ENCODE results near the gene TARBP1.
A peak's percentile ranks its signal among the peaks of the same experiment; 100 is the strongest.
"Not testable (repeated sequence)": the region's sequence is repeated elsewhere in the genome, so short reads cannot be mapped to it uniquely, and the experiment has no call there.

TARBP1 gene, protein sequence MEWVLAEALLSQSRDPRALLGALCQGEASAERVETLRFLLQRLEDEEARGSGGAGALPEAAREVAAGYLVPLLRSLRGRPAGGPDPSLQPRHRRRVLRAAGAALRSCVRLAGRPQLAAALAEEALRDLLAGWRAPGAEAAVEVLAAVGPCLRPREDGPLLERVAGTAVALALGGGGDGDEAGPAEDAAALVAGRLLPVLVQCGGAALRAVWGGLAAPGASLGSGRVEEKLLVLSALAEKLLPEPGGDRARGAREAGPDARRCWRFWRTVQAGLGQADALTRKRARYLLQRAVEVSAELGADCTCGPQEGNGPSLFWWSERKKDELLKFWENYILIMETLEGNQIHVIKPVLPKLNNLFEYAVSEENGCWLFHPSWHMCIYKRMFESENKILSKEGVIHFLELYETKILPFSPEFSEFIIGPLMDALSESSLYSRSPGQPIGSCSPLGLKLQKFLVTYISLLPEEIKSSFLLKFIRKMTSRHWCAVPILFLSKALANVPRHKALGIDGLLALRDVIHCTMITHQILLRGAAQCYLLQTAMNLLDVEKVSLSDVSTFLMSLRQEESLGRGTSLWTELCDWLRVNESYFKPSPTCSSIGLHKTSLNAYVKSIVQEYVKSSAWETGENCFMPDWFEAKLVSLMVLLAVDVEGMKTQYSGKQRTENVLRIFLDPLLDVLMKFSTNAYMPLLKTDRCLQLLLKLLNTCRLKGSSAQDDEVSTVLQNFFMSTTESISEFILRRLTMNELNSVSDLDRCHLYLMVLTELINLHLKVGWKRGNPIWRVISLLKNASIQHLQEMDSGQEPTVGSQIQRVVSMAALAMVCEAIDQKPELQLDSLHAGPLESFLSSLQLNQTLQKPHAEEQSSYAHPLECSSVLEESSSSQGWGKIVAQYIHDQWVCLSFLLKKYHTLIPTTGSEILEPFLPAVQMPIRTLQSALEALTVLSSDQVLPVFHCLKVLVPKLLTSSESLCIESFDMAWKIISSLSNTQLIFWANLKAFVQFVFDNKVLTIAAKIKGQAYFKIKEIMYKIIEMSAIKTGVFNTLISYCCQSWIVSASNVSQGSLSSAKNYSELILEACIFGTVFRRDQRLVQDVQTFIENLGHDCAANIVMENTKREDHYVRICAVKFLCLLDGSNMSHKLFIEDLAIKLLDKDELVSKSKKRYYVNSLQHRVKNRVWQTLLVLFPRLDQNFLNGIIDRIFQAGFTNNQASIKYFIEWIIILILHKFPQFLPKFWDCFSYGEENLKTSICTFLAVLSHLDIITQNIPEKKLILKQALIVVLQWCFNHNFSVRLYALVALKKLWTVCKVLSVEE (N-terminal part only)

DNA sequence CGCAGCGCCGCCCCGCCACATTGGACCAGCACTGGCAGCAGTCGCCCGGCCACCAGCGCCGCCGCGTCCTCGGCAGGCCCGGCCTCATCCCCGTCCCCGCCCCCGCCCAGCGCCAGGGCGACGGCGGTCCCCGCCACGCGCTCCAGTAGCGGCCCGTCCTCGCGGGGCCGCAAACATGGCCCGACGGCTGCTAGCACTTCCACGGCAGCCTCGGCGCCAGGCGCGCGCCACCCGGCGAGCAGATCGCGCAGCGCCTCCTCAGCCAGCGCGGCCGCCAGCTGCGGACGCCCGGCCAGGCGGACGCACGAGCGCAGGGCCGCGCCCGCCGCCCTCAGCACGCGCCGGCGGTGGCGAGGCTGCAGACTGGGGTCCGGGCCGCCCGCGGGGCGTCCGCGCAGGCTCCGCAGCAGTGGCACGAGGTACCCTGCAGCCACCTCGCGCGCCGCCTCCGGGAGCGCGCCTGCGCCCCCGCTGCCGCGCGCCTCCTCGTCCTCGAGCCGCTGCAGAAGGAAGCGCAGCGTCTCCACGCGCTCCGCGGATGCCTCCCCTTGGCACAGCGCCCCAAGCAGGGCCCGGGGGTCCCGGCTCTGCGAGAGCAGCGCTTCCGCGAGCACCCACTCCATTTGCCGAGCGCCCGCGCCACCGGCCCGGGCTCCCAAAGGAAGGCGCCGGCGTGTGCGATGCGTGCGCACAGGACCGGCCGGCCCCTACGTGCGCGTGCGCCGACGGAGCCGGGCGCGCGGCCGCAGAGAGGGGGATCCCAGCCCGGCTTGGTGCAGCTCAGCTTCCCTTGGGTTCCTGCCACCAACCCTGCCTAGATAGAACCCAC is at the start of gene TARBP1:
TARBP1 (minus strand) TSS at position 699 of the 829 bp plus-strand sequence; CDS start at position 623, 76 bp downstream.
- Mint-ChIP-seq H3K4me1 (ENCODE audit: low read depth) (peaks cover 36% of the 10 kb centered on the region), H3K9me3 (peaks cover 4% of the 10 kb centered on the region), H3K27ac (peak within 1 kb of the TSS; percentile 79), H3K4me3 (peak within 1 kb of the TSS; percentile 79), H3K36me3 (ENCODE audit: low read depth) (peaks cover 7% of the 10 kb centered on the region), H3K27me3 (ENCODE audit: low read depth) (peaks cover 16% of the 10 kb centered on the region)

DNA sequence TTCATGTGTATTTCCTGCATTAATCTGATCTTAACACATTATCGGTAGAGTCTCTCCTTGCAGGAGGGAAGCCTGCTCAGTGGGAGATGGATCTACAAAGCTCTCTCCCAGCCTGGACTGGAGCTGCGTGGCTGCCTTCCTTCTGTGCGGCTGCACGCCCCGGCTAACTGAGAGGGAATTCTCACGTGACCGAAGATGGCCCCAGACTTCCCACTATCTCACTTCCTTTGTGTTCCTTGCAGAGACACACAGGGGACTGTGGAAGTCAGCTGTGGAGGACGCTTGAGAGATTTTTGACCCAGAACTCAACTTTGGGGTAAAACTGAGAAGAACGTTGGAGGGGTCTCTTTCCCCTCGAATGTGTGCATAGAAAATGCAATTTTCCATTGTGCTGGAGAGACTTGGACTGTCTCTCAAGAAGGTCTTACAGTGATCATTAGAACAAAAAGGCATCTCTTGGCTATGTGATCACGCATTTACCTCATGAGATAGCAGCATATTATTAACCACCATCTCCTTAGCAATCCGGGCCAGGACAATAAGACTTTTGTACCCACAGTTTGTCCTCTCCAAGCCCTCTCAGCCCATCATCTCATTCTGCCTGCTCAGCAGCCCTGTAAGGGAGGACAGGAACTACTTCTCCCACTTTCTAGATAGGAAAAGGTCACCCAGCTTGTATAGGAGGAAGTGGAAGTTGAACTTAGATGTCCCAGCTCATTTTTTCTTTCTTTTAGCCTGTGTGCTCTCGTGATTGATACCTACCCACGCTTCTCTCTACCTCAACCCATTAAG is 49.3 kb upstream of the TARBP1 start:
- Mint-ChIP-seq H3K36me3 (ENCODE audit: low read depth) (no peaks in the 10 kb centered on the region), H3K4me3 (no peak overlapping the region), H3K9me3 (no peaks in the 10 kb centered on the region), H3K27ac (no peak overlapping the region), H3K4me1 (ENCODE audit: low read depth) (peaks cover 10% of the 10 kb centered on the region), H3K27me3 (ENCODE audit: low read depth) (peaks cover 3% of the 10 kb centered on the region)

DNA sequence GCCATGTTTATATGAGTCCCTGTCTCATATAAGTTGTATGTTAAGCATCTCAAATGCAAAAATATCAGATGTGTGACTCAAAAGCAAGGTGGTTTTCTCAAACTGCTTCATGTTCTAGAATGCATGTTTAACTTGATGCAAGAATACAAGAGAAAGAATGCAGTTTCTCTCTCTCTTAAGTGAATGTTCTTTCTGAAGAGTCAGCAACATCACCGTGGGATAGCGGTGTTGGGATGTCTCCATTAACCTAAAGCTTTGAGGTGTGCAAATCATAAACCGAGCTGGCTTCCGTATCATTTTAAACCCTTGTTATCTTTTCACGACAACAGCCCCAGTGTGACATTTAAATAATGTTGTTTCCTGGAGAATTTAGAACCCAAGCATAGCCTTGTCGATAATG is 48.4 kb upstream of the TARBP1 start:
- no peaks in the 10 kb centered on the region for H3K36me3 Mint-ChIP-seq (ENCODE audit: low read depth)
- H3K4me3 Mint-ChIP-seq: no peak overlapping the region
- H3K4me1 Mint-ChIP-seq (ENCODE audit: low read depth): peaks cover 10% of the 10 kb centered on the region
- no peak overlapping the region for H3K27ac Mint-ChIP-seq
- peaks cover 3% of the 10 kb centered on the region for H3K27me3 Mint-ChIP-seq (ENCODE audit: low read depth)
- H3K9me3 Mint-ChIP-seq: no peaks in the 10 kb centered on the region

DNA sequence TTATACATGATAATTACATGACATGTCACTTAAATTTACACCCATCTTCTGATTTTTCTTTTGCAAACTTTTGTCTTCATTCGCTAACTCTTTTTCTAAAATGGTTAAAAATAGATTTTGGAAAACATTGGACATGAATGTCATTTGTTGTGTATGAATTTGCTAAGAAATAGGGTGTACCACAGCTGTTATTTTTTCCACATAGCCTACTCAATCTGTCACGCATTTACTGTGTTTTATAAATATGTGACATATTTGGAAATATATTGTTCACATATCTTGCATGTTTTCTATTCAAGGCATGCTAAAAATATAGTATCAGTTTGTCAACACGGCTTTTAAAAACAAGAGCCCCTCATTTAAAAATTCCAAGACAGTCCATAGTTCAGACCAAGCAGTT is 47.9 kb upstream of the TARBP1 start:
- peaks cover 3% of the 10 kb centered on the region for H3K27me3 Mint-ChIP-seq (ENCODE audit: low read depth)
- H3K27ac Mint-ChIP-seq: no peak overlapping the region
- peaks cover 10% of the 10 kb centered on the region for H3K4me1 Mint-ChIP-seq (ENCODE audit: low read depth)
- no peaks in the 10 kb centered on the region for H3K9me3 Mint-ChIP-seq
- H3K4me3 Mint-ChIP-seq: no peak overlapping the region
- no peaks in the 10 kb centered on the region for H3K36me3 Mint-ChIP-seq (ENCODE audit: low read depth)

DNA sequence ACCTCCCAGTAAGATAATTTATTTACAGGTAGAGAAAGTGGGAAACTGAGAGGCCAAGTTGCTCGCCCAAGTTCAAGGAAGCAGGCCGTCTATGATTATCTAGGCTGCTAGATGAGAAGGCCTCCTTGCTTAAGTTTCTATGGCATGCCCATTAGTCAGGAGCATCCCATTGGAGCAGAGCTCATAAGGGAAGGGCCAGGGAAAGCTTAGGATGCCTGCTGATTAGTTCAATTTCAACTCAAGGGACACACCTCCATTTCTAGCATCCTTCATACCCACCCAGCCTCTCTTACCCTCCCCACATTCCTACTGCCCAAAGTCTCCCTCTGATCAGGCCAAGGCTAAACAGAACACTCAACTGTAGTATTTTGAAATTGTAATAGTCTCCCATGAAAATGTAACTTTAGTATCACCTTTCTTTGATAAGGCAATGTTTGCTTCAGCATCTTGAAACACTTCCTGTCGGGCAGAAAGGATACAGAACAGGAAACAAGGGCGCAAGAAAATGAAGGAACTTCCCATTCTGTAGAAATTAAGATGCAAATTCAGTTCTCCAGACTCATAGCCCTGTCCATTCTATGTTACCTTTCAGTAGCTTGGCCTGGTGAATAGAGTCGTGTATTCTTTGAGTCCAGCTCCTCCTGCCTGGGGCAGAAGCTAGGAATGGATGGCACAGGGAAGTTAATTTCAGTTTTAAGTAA is 46.3 kb upstream of the TARBP1 start:
- no peak overlapping the region for H3K27ac Mint-ChIP-seq
- peaks cover 3% of the 10 kb centered on the region for H3K27me3 Mint-ChIP-seq (ENCODE audit: low read depth)
- H3K9me3 Mint-ChIP-seq: no peaks in the 10 kb centered on the region
- no peak overlapping the region for H3K4me3 Mint-ChIP-seq
- H3K4me1 Mint-ChIP-seq (ENCODE audit: low read depth): peaks cover 12% of the 10 kb centered on the region
- H3K36me3 Mint-ChIP-seq (ENCODE audit: low read depth): no peaks in the 10 kb centered on the region

DNA sequence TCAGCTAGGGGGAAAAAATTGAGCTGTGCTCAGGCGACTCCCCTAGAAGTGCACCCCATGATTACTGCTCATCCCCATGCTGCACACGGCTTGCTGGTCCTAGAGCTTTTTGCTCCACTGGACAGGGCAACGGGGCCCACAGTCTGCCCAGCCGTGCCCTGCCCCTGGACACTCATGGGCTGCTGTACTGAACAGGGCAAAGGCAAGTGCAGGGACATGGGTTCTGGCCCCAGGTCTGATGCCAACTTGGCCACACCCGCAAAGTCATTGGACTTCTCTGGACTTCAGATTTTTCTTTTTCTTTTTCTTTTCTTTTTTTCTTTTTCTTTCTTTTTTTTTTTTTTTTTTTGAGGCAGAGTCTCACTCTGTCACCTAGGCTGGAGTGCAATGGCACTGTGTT is 42.9 kb upstream of the TARBP1 start:
- H3K4me1 Mint-ChIP-seq (ENCODE audit: low read depth): peaks cover 19% of the 10 kb centered on the region
- H3K4me3 Mint-ChIP-seq: no peak overlapping the region
- H3K27me3 Mint-ChIP-seq (ENCODE audit: low read depth): no peaks in the 10 kb centered on the region
- H3K36me3 Mint-ChIP-seq (ENCODE audit: low read depth): no peaks in the 10 kb centered on the region
- peak overlapping the region; percentile 17 for H3K27ac Mint-ChIP-seq
- no peaks in the 10 kb centered on the region for H3K9me3 Mint-ChIP-seq

DNA sequence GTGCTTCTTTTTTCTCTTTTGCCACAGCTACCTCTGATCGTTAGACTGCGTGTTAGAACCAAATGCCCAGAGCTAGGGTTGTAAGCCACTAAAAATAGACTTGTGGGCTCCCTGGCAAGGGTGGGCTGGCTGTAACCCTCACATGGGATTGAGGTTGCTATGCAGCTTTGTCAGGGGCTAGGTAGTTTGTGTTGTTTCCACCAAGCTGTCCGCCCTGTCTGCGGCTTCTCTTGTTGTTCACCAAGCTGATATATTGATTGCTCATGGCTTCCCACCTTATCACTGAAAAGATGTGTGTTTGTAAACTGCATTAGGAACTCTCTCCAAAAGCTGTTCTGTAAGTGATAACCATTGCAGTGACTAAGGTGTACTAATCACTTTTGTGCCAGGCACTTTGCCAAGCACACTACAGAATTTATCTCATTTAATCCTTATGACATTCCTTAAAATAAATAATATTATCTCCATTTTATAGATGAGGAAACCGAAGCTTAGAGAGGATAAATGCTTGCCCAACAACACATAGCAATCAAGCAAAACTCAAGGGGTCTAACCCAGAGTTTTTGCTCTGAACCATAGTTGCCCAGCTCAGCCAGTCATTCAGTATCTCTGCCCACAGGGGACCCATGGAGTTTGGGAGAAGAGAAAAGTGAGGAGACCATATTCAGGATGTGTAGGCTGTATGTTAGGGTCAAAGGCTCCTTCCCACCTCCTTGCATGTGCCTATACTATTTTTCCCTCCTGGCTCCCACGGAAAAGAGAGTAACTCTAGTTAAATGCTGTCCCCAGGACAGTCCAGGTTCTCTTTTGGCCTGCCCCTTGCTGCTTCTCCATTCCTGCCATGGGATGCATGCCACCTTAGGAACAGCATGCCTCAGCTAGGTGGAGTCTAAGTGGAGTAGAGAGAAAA is 42.2 kb upstream of the TARBP1 start:
- Mint-ChIP-seq H3K27me3 (ENCODE audit: low read depth) (no peaks in the 10 kb centered on the region), H3K9me3 (no peaks in the 10 kb centered on the region), H3K4me1 (ENCODE audit: low read depth) (peaks cover 19% of the 10 kb centered on the region), H3K36me3 (ENCODE audit: low read depth) (no peaks in the 10 kb centered on the region), H3K27ac (peak overlapping the region; percentile 17), H3K4me3 (no peak overlapping the region)

DNA sequence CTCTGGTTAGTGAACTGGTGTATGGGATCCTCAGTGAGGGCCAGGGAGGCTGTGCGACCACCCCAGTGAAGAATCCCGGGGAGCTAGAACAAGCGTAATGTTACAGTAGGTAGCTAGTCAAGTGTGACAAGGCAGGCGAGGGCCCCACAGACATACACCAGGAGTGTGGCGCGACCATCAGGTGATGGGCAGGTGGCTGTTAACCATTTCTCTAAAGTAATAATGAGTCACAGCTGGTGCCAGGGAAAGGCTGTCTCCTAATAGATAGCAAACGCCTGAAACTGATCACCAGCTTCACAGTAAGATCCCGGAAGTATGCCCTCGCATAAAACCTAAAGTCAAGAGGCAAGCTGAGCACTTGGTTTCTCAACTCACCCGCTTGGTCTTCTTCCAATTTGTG is 40.5 kb upstream of the TARBP1 start:
- Mint-ChIP-seq H3K27me3 (ENCODE audit: low read depth) (no peaks in the 10 kb centered on the region), H3K4me1 (ENCODE audit: low read depth) (peaks cover 23% of the 10 kb centered on the region), H3K9me3 (no peaks in the 10 kb centered on the region), H3K4me3 (no peak overlapping the region), H3K36me3 (ENCODE audit: low read depth) (no peaks in the 10 kb centered on the region), H3K27ac (no peak overlapping the region)

DNA sequence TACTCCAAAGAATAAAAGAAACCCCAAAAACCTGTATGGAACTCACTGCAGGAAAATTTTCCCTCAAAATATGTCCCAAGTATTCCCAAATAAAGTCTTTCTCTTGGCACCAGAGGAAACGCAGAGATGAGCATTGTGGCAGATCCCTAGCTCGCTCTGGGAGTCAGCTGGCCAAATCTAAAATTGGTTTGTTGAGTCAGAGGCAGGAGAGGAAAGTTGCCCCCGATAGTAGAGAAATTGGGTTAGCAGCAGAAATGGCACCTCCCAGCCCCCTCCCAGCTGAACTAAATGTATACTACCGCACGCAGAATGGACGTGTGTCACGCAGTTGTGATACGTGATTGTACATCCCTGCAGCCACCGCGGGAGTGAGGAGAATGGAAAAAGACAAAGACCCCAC is 39.9 kb upstream of the TARBP1 start:
- no peak overlapping the region for H3K4me3 Mint-ChIP-seq
- H3K36me3 Mint-ChIP-seq (ENCODE audit: low read depth): peaks cover 3% of the 10 kb centered on the region
- peaks cover 26% of the 10 kb centered on the region for H3K4me1 Mint-ChIP-seq (ENCODE audit: low read depth)
- no peaks in the 10 kb centered on the region for H3K9me3 Mint-ChIP-seq
- H3K27me3 Mint-ChIP-seq (ENCODE audit: low read depth): no peaks in the 10 kb centered on the region
- H3K27ac Mint-ChIP-seq: no peak overlapping the region

DNA sequence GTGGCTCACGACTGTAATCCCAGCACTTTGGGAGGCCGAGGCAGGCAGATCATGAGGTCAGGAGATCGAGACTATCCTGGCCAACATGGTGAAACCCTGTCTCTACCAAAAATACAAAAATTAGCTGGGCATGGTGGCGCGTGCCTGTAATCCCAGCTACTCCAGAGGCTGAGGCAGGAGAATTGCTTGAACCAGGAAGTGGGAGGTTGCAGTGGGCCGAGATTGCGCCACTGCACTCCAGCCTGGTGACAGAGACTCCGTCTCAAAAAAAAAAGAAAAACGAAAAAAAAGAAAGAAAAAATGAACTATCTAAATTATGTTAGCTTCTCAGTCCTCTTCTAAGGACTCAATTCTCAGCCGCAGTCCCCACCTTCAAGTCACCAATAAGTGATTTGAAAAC is 39.1 kb upstream of the TARBP1 start:
- not testable (repeated sequence) for H3K36me3 Mint-ChIP-seq (ENCODE audit: low read depth); H3K4me3 Mint-ChIP-seq; H3K9me3 Mint-ChIP-seq; H3K27me3 Mint-ChIP-seq (ENCODE audit: low read depth); H3K27ac Mint-ChIP-seq
- peaks cover 26% of the 10 kb centered on the region for H3K4me1 Mint-ChIP-seq (ENCODE audit: low read depth)

DNA sequence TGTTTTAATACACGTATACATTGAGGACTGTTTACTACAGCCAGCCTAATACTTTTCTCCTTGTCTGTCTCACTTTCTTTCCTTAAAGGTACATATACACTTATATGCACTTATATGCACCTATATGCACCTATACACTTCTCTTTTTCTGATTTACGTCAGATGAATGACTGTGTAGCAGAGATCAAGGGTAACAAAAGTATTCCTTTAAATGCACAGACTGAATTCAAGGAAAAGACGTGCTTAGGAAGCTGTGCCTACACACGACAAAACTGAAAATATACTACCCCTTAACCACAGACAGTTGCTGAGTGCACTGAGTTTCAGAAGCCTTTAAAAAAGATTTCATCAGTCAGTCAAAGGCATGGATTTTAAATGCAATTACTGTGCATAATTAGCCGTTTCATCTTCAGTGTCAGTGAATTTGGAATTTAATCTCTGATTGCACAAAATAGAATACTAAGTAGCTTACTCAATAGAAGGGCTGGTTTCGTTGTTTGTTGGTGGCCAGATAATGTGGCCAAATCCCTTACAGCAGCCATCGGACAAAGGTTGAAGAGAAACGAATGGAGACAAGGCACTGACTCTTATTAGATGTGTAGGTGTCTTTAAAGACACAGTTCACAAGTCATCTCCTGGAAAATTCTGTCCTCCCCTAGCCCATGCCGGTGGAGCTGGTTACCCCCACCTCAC is 38.3 kb upstream of the TARBP1 start:
- Mint-ChIP-seq H3K4me1 (ENCODE audit: low read depth) (peaks cover 26% of the 10 kb centered on the region), H3K27me3 (ENCODE audit: low read depth) (no peaks in the 10 kb centered on the region), H3K9me3 (no peaks in the 10 kb centered on the region), H3K4me3 (peak overlapping the region; percentile 11), H3K27ac (peak overlapping the region; percentile 27), H3K36me3 (ENCODE audit: low read depth) (peaks cover 3% of the 10 kb centered on the region)
